Ishikawa (cell line): ENCODE data around the gene CALML4.

ENCODE experiments used
- CEBPB ChIP-seq: IDR thresholded peaks from 2 replicates; pipeline ENCODE4 v1.6.1; 2012
- CREB1 ChIP-seq: IDR thresholded peaks from 2 replicates; pipeline ENCODE4 v1.6.1; 2012; ENCODE audit warnings: low read depth
- EGR1 ChIP-seq: IDR thresholded peaks from 2 replicates; pipeline ENCODE4 v1.6.1; 2012
- EP300 ChIP-seq: IDR thresholded peaks from 2 replicates; pipeline ENCODE4 v1.6.1; 2012; ENCODE audit warnings: borderline replicate concordance
- FOXM1 ChIP-seq: IDR thresholded peaks from 2 replicates; pipeline ENCODE4 v1.6.1; 2012; ENCODE audit warnings: low read depth, borderline replicate concordance
- MAX ChIP-seq: IDR thresholded peaks from 2 replicates; pipeline ENCODE4 v1.6.1; 2012
- NFIC ChIP-seq: IDR thresholded peaks from 2 replicates; pipeline ENCODE4 v1.6.1; 2012
- RAD21 ChIP-seq: IDR thresholded peaks from 2 replicates; pipeline ENCODE4 v1.6.1; 2012; ENCODE audit warnings: low read depth
- REST ChIP-seq: IDR thresholded peaks from 2 replicates; pipeline ENCODE4 v1.6.1; 2012; ENCODE audit warnings: low read depth, mild to moderate bottlenecking
- TAF1 ChIP-seq: IDR thresholded peaks from 2 replicates; pipeline ENCODE4 v1.6.1; 2012; ENCODE audit warnings: low read depth, mild to moderate bottlenecking
- TCF12 ChIP-seq: IDR thresholded peaks from 2 replicates; pipeline ENCODE4 v1.6.1; 2012; ENCODE audit warnings: low read depth
- TEAD4 ChIP-seq: IDR thresholded peaks from 2 replicates; pipeline ENCODE4 v1.6.1; 2012
- USF1 ChIP-seq: IDR thresholded peaks from 2 replicates; pipeline ENCODE4 v1.6.1; 2012
- YY1 ChIP-seq: IDR thresholded peaks from 2 replicates; pipeline ENCODE4 v1.6.1; 2012; ENCODE audit warnings: low read depth
- ZBTB7A ChIP-seq: IDR thresholded peaks from 2 replicates; pipeline ENCODE4 v1.6.1; 2012; ENCODE audit warnings: low read depth

Gene CALML4

GRCh38 chr15:68203486-68203885 is 1.6 kb downstream of the CALML4 start:
- no peak for TF ChIP-seq YY1
- TF ChIP-seq CEBPB = no peak
- TF ChIP-seq EGR1 = no peak
- TF ChIP-seq USF1 = no peak
- TF ChIP-seq RAD21 = no peak
- no peak for TF ChIP-seq CREB1
- no peak for TF ChIP-seq MAX
- TF ChIP-seq TEAD4 = no peak
- TF ChIP-seq NFIC = no peak
- no peak for TF ChIP-seq FOXM1
- no peak for TF ChIP-seq TAF1
- TF ChIP-seq EP300 = no peak
- no peak for TF ChIP-seq REST
- no peak for TF ChIP-seq ZBTB7A
- no peak for TF ChIP-seq TCF12

GRCh38 chr15:68201879-68202261 is 3.3 kb downstream of the CALML4 start:
- TF ChIP-seq RAD21 = no peak
- no peak for TF ChIP-seq NFIC
- TF ChIP-seq ZBTB7A = no peak
- TF ChIP-seq CEBPB = no peak
- no peak for TF ChIP-seq MAX
- no peak for TF ChIP-seq EGR1
- no peak for TF ChIP-seq CREB1
- TF ChIP-seq USF1 = no peak
- TF ChIP-seq TEAD4 = no peak
- no peak for TF ChIP-seq TAF1
- no peak for TF ChIP-seq FOXM1
- TF ChIP-seq EP300 = no peak
- no peak for TF ChIP-seq REST
- no peak for TF ChIP-seq YY1
- no peak for TF ChIP-seq TCF12

GRCh38 chr15:68201153-68201878 is 3.8 kb downstream of the CALML4 start:
- TF ChIP-seq NFIC (no peak), CEBPB (no peak), MAX (no peak), ZBTB7A (no peak), REST (no peak), CREB1 (no peak), USF1 (no peak), EP300 (no peak), TEAD4 (no peak)
